DND-41 (cell line): ENCODE measurements around the gene C2CD2.

Source experiments
- ATAC-seq: fragments of 200-7000 bp; cut with Tn5 transposase; 3 replicates; pipeline ENCODE4 v1.9.1; 2021; ENCODE audit warnings: low read depth; ENCODE audit not compliant: insufficient read depth
- DNase-seq: peaks from one replicate; pipeline ENCODE4 v3.0.0-alpha.2; 2020
- H2AFZ ChIP-seq: 2 replicates; pipeline ENCODE4 v1.6.0; 2012; ENCODE audit warnings: low read depth, low read length
- H3K27ac ChIP-seq: 2 replicates; pipeline ENCODE4 v1.5.1; 2012; ENCODE audit warnings: low read length, inconsistent platforms
- H3K27me3 ChIP-seq: fragments of 200-600 bp; sonication (generic); 2 replicates; pipeline ENCODE4 v1.6.0; 2012; ENCODE audit warnings: low read length, mild to moderate bottlenecking, inconsistent platforms; ENCODE audit not compliant: insufficient read depth, poor library complexity
- H3K36me3 ChIP-seq: 2 replicates; pipeline ENCODE4 v1.5.1; 2012; ENCODE audit warnings: low read length, inconsistent platforms; ENCODE audit not compliant: insufficient read depth
- H3K4me1 ChIP-seq: 2 replicates; pipeline ENCODE4 v1.5.1; 2012; ENCODE audit warnings: mild to moderate bottlenecking, low read length; ENCODE audit not compliant: insufficient read depth
- H3K4me2 ChIP-seq: 2 replicates; pipeline ENCODE4 v1.6.0; 2012; ENCODE audit warnings: mild to moderate bottlenecking, moderate library complexity, low read length, inconsistent platforms; ENCODE audit not compliant: insufficient read depth
- H3K4me3 ChIP-seq, 2 experiments: fragments of 200-600 bp in 1 of 2; shearing (Covaris generic) in 1 of 2; 2 replicates each; pipeline ENCODE4 v1.5.1; 2012 to 2016; ENCODE audit warnings: inconsistent platforms in 2 of 2, low read length in 2 of 2, mild to moderate bottlenecking in 2 of 2, low read depth in 1 of 2, moderate library complexity in 1 of 2
- H3K79me2 ChIP-seq: 2 replicates; pipeline ENCODE4 v1.6.0; 2012; ENCODE audit warnings: low read length, inconsistent platforms; ENCODE audit not compliant: insufficient read depth
- H3K9ac ChIP-seq: 2 replicates; pipeline ENCODE4 v1.6.0; 2012; ENCODE audit warnings: low read depth, mild to moderate bottlenecking, inconsistent platforms, low read length, moderate library complexity
- H3K9me3 ChIP-seq: 2 replicates; pipeline ENCODE4 v1.5.1; 2012; ENCODE audit warnings: low read length, moderate library complexity, mild to moderate bottlenecking, inconsistent platforms; ENCODE audit not compliant: insufficient read depth, severe bottlenecking
- H4K20me1 ChIP-seq: 2 replicates; pipeline ENCODE4 v1.6.0; 2012; ENCODE audit warnings: low read length; ENCODE audit not compliant: insufficient read depth
- CTCF ChIP-seq: IDR thresholded peaks from 2 replicates; pipeline ENCODE4 v1.5.1; 2012; ENCODE audit warnings: borderline replicate concordance, low read length, moderate library complexity, mild to moderate bottlenecking; ENCODE audit not compliant: poor library complexity, severe bottlenecking; ENCODE audit errors: extremely low read depth
- EZH2 ChIP-seq: IDR thresholded peaks from 3 replicates; pipeline ENCODE4 v1.6.1; 2012; ENCODE audit warnings: borderline replicate concordance, low read depth, mild to moderate bottlenecking, moderate library complexity, low read length, inconsistent platforms; ENCODE audit not compliant: severe bottlenecking

Gene C2CD2

GRCh38 chr21:41892726-41893125 lies 61.1 kb downstream of the C2CD2 start:
- H3K9me3 ChIP-seq = no peaks in the 10 kb centered on the region
- no peak overlapping the region for H3K9ac ChIP-seq
- H3K79me2 ChIP-seq = no peaks in the 10 kb centered on the region
- H4K20me1 ChIP-seq = no peaks in the 10 kb centered on the region
- no peak for ATAC-seq
- H3K27ac ChIP-seq = no peak overlapping the region
- H3K36me3 ChIP-seq = 0 out of 2 replicates have a peak, but pooled peaks cover 3% of the 10 kb centered on the region
- no peak overlapping the region for H2AFZ ChIP-seq
- TF ChIP-seq CTCF (no peak), EZH2 (no peak)
- no peak overlapping the region for H3K4me3 ChIP-seq
- no peak for DNase-seq
- H3K27me3 ChIP-seq = no peaks in the 10 kb centered on the region
- H3K4me1 ChIP-seq = no peaks in the 10 kb centered on the region
- H3K4me2 ChIP-seq = no peak overlapping the region

GRCh38 chr21:41891132-41891531 lies 62.7 kb downstream of the C2CD2 start:
- Histone ChIP-seq H3K36me3 (0 out of 2 replicates have a peak, but pooled peaks cover 3% of the 10 kb centered on the region), H3K4me3 (no peak overlapping the region), H3K4me2 (no peak overlapping the region), H3K27ac (no peak overlapping the region), H4K20me1 (no peaks in the 10 kb centered on the region), H3K27me3 (no peaks in the 10 kb centered on the region), H3K4me1 (no peaks in the 10 kb centered on the region), H3K9ac (no peak overlapping the region), H3K9me3 (no peaks in the 10 kb centered on the region), H3K79me2 (no peaks in the 10 kb centered on the region), H2AFZ (no peak overlapping the region)
- TF ChIP-seq CTCF = no peak
- no peak for TF ChIP-seq EZH2
- DNase-seq = no peak
- no peak for ATAC-seq

GRCh38 chr21:41890355-41890754 lies 63.5 kb downstream of the C2CD2 start:
- H3K4me1 ChIP-seq = no peaks in the 10 kb centered on the region
- TF ChIP-seq CTCF (no peak), EZH2 (no peak)
- no peaks in the 10 kb centered on the region for H3K9me3 ChIP-seq
- H3K36me3 ChIP-seq = 0 out of 2 replicates have a peak, but pooled peaks cover 3% of the 10 kb centered on the region
- ATAC-seq (no peak), DNase-seq (no peak)
- H2AFZ ChIP-seq = no peak overlapping the region
- H3K27me3 ChIP-seq = no peaks in the 10 kb centered on the region
- H4K20me1 ChIP-seq = no peaks in the 10 kb centered on the region
- no peak overlapping the region for H3K9ac ChIP-seq
- no peaks in the 10 kb centered on the region for H3K79me2 ChIP-seq
- H3K4me3 ChIP-seq = no peak overlapping the region
- no peak overlapping the region for H3K4me2 ChIP-seq
- no peak overlapping the region for H3K27ac ChIP-seq

- Histone ChIP-seq H3K79me2 (no peaks in the 10 kb centered on the region), H3K27me3 (no peaks in the 10 kb centered on the region), H3K36me3 (no peaks in the 10 kb centered on the region), H3K9me3 (no peaks in the 10 kb centered on the region), H3K9ac (no peak overlapping the region), H3K27ac (no peak overlapping the region), H3K4me3 (no peak overlapping the region), H3K4me1 (no peaks in the 10 kb centered on the region), H2AFZ (no peak overlapping the region), H3K4me2 (no peak overlapping the region), H4K20me1 (no peaks in the 10 kb centered on the region)
- ATAC-seq (no peak), DNase-seq (no peak)
- TF ChIP-seq EZH2 = no peak
- TF ChIP-seq CTCF = no peak
Measured at GRCh38 chr21:41888749-41889376, 65.0 kb downstream of the C2CD2 start.
